Measurements from ENCODE around the gene AMER3. TPM values are rescaled to one million over a fixed set of nuclear protein-coding genes. Genes with fewer than 3 reads are reported as not detected.

The AMER3 gene
- total and polyA plus RNA-seq, 2 of the 4 experiments (the other 2 are of a cell fraction): not detected

- BruUV-seq (replicated peaks): no TSS peak
Measured at GRCh38 chr2:130807659-130808385, 52.5 kb downstream of the AMER3 start.

More at GRCh38 chr2:130807659-130808385, 52.5 kb downstream of the AMER3 start:
- H4K20me1 ChIP-seq (ENCODE audit: insufficient read depth, low read length): no peaks in the 10 kb centered on the region
- ChIA-PET CTCF (no interaction called here), POLR2A (ENCODE audit: unreplicated experiment) (no interaction called here)
- no peak overlapping the region for H3K18ac ChIP-seq (ENCODE audit: low read depth, low read length)
- H3K4me3 ChIP-seq (ENCODE audit: insufficient read depth, low read depth, low read length): no peak overlapping the region
- no peak overlapping the region for H4K5ac ChIP-seq (ENCODE audit: low read depth, low read length)
- no peak overlapping the region for H3K14ac ChIP-seq (replicated peaks; ENCODE audit: low read depth, low read length)
- no peak overlapping the region for H3K9ac ChIP-seq (ENCODE audit: low read depth, low read length)
- H2AK9ac ChIP-seq (replicated peaks; ENCODE audit: low read depth, low read length, poor library complexity): no peak overlapping the region
- no peak overlapping the region for H2BK15ac ChIP-seq (ENCODE audit: low read depth, low read length)
- H3K4me2 ChIP-seq (ENCODE audit: low read depth, low read length): no peak overlapping the region
- no peak overlapping the region for H3K56ac ChIP-seq (ENCODE audit: extremely low read depth, insufficient read depth, low read length)
- no peak overlapping the region for H4K91ac ChIP-seq (ENCODE audit: insufficient read depth, low read depth, low read length)
- intact Hi-C loops (cut with micrococcal nuclease) (no loop called here), dilution Hi-C loops (cut with HindIII; ENCODE audit: low sequenced_read_pairs, unreplicated experiment) (no loop called here), in situ Hi-C loops (cut with MboI; ENCODE audit: low sequenced_read_pairs) (no loop called here)
- no peak overlapping the region for H2BK5ac ChIP-seq (ENCODE audit: low read depth, low read length, poor library complexity, severe bottlenecking)
- H3K27me3 ChIP-seq (ENCODE audit: control insufficient read depth, insufficient read depth, low read length): no peaks in the 10 kb centered on the region
- no peak overlapping the region for H4K8ac ChIP-seq (ENCODE audit: low read depth in 2 of 2, low read length in 2 of 2)
- no peak overlapping the region for H2BK120ac ChIP-seq (ENCODE audit: low read depth, low read length)
- H3K79me1 ChIP-seq (ENCODE audit: low read depth in 1 of 2, low read length in 2 of 2): no peaks in the 10 kb centered on the region
- DNase-seq (no peak), ATAC-seq (ENCODE audit: low read depth) (no peak)
- no peaks in the 10 kb centered on the region for H3K4me1 ChIP-seq (ENCODE audit: control insufficient read depth, insufficient read depth, low read length)
- H3K4ac ChIP-seq (ENCODE audit: low read depth, low read length): no peak overlapping the region
- no peaks in the 10 kb centered on the region for H3K9me1 ChIP-seq (ENCODE audit: insufficient read depth, low read length)
- H2AK5ac ChIP-seq (ENCODE audit: low read depth, low read length): no peak overlapping the region
- no peaks in the 10 kb centered on the region for H3K9me3 ChIP-seq (ENCODE audit: control insufficient read depth, insufficient read depth, low read length)
- no peak overlapping the region for H3K23ac ChIP-seq (ENCODE audit: low read depth, low read length)
- H3K36me3 ChIP-seq (ENCODE audit: control insufficient read depth, insufficient read depth, low read length): no peaks in the 10 kb centered on the region
- TF ChIP-seq RCOR1 (IDR thresholded peaks at IDR 0.05; ENCODE audit: insufficient replicate concordance, low read length): no peak
- no peak for TF ChIP-seq BHLHE40 (IDR thresholded peaks at IDR 0.05; ENCODE audit: low read depth, low read length)
- no peak for TF ChIP-seq USF2 (IDR thresholded peaks at IDR 0.05; ENCODE audit: low read depth, low read length)
- no peak for TF ChIP-seq CEBPB (IDR thresholded peaks at IDR 0.05; ENCODE audit: low read depth, low read length)
- TF ChIP-seq POLR2A (IDR thresholded peaks at IDR 0.05; ENCODE audit: low read depth, low read length): no peak
- peak overlapping the region; percentile 43 for H2AFZ ChIP-seq (replicated peaks; ENCODE audit: low read length, poor library complexity)
- no peak overlapping the region for H2BK20ac ChIP-seq (ENCODE audit: low read depth, low read length)
- WGBS, 2 experiments (ENCODE audit: extremely low coverage in 2 of 2, insufficient read length in 1 of 2): no CpG with 5 or more reads among the region's 14 CpGs
- no peak overlapping the region for H3K27ac ChIP-seq (ENCODE audit: insufficient read depth, low read length)
